HepG2 (cell line): ENCODE data around the gene PXMP2. TPM values are rescaled to one million over a fixed set of nuclear protein-coding genes. Genes with fewer than 3 reads are reported as not detected.

ENCODE experiments used
- ATAC-seq: fragments of 200-7000 bp; cut with Tn5 transposase; 3 replicates; pipeline ENCODE4 v1.9.1; 2020; ENCODE audit warnings: mild to moderate bottlenecking, moderate library complexity
- BruUV-seq: library from RNA; stranded (reverse); fragments of 400-500 nt; replicated peaks from 2 replicates; lab custom pipeline; 2021; lab: Mats Ljungman, UMichigan
- CTCF ChIA-PET: fragments of 300-600 bp; formaldehyde crosslinking; extraction: SDS; loops from one replicate; lab custom pipeline; 2021; ENCODE audit warnings: low total read pairs, inconsistent platforms, low intra/inter-chr PET ratio; lab: Yijun Ruan, JAX
- POLR2A ChIA-PET: fragments of 350-600 bp; sonication (Branson Sonifier 250); formaldehyde crosslinking; loops from one replicate; lab custom pipeline; 2020; ENCODE audit warnings: antibody characterized with exemption, inconsistent platforms; lab: Yijun Ruan, JAX
- DNase-seq: peaks from one replicate; pipeline ENCODE4 v3.0.0-alpha.2; 2015; ENCODE audit warnings: low spot score
- FAIRE-seq: peaks from 3 replicates; lab custom pipeline; 2011; peaks lifted over from hg19 to GRCh38; lab: Jason Lieb, UNC
- H2AFZ ChIP-seq: one replicate; pipeline ENCODE4 v1.6.1; 2011; ENCODE audit warnings: low read length, inconsistent platforms
- H3K27ac ChIP-seq: fragments of 300-600 bp; 3 replicates; pipeline ENCODE4 v1.8.0; 2011; ENCODE audit warnings: mixed run types, mild to moderate bottlenecking, mixed read lengths, low read length, inconsistent platforms; ENCODE audit not compliant: insufficient read depth; ENCODE audit errors: extremely low read length
- H3K27me3 ChIP-seq, 2 experiments: fragments of 200-600 bp in 1 of 2; 2 replicates in 1 of 2; 3 replicates in 1 of 2; pipeline versions ENCODE4 v1.6.0 to v1.8.0; 2011; ENCODE audit warnings: low read length in 2 of 2, mild to moderate bottlenecking in 2 of 2, moderate library complexity in 2 of 2, inconsistent platforms in 1 of 2; ENCODE audit not compliant: insufficient read depth in 2 of 2, control insufficient read depth in 1 of 2
- H3K36me3 ChIP-seq, 2 experiments: fragments of 200-600 bp in 1 of 2; replicated peaks in 1 of 2; 2 replicates in 1 of 2; 3 replicates in 1 of 2; pipeline versions ENCODE4 v1.5.1 to v1.8.0; 2011; ENCODE audit warnings: low read length in 2 of 2, inconsistent platforms in 1 of 2; ENCODE audit not compliant: insufficient read depth in 2 of 2, control insufficient read depth in 1 of 2
- H3K4me1 ChIP-seq: 2 replicates; pipeline ENCODE4 v1.5.1; 2012; ENCODE audit warnings: low read length, inconsistent platforms; ENCODE audit not compliant: insufficient read depth
- H3K4me2 ChIP-seq: 2 replicates; pipeline ENCODE4 v1.6.0; 2011; ENCODE audit warnings: low read depth, low read length, inconsistent platforms
- H3K4me3 ChIP-seq, 3 experiments: fragments of 200-600 bp in 1 of 3; sonication (generic), shearing (Covaris generic) in 1 of 3; replicated peaks in 1 of 3; 2 replicates each; pipeline ENCODE4 v1.5.1; 2011 to 2016; ENCODE audit warnings: low read length in 3 of 3, inconsistent platforms in 2 of 3, low read depth in 2 of 3, mild to moderate bottlenecking in 2 of 3, control low read depth in 1 of 3, mixed read lengths in 1 of 3; ENCODE audit not compliant: insufficient read depth in 1 of 3
- H3K79me2 ChIP-seq: one replicate; pipeline ENCODE4 v1.6.1; 2011; ENCODE audit warnings: low read length, inconsistent platforms; ENCODE audit not compliant: insufficient read depth
- H3K9ac ChIP-seq: 2 replicates; pipeline ENCODE4 v1.6.0; 2011; ENCODE audit warnings: mild to moderate bottlenecking, low read depth, low read length, inconsistent platforms; ENCODE audit not compliant: insufficient read depth
- H3K9me3 ChIP-seq: 2 replicates; pipeline ENCODE4 v1.5.1; 2012; ENCODE audit warnings: mild to moderate bottlenecking, low read length
- H4K20me1 ChIP-seq: 2 replicates; pipeline ENCODE4 v1.6.0; 2011; ENCODE audit warnings: inconsistent platforms, mild to moderate bottlenecking, low read length, moderate library complexity; ENCODE audit not compliant: insufficient read depth
- EZH2 ChIP-seq: conservative IDR thresholded peaks from 2 replicates; pipeline ENCODE4 v1.6.1; 2012; ENCODE audit warnings: mild to moderate bottlenecking, low read depth, low read length, moderate library complexity
- GFI1 ChIP-seq: sonication (generic); formaldehyde crosslinking; IDR thresholded peaks from 2 replicates; pipeline ENCODE4 v1.5.0; 2020; ENCODE audit warnings: missing genetic modification reagents, mild to moderate bottlenecking, borderline replicate concordance
- HNRNPH1 ChIP-seq: fragments of 200-400 bp; formaldehyde crosslinking; optimal IDR thresholded peaks from 2 replicates; pipeline ENCODE3; 2017; ENCODE audit warnings: mild to moderate bottlenecking, low read depth, low read length
- RFX5 ChIP-seq: IDR thresholded peaks from 2 replicates; pipeline ENCODE4 v1.6.1; 2011; ENCODE audit warnings: low read depth, low read length, improper control_type of control experiment
- RORA ChIP-seq: sonication (generic); formaldehyde crosslinking; IDR thresholded peaks from 2 replicates; pipeline ENCODE4 v1.5.0; 2020; ENCODE audit warnings: mild to moderate bottlenecking, missing genetic modification reagents, moderate library complexity
- ZNF382 ChIP-seq: sonication (generic); formaldehyde crosslinking; IDR thresholded peaks from 2 replicates; pipeline ENCODE4 v1.5.0; 2020; ENCODE audit warnings: missing genetic modification reagents, mild to moderate bottlenecking, borderline replicate concordance
- WGBS: methylation state at CpG from one replicate; pipeline ENCODE4 v1.1.6; 2017; ENCODE audit warnings: low lambda C conversion rate; 5-methylcytosine and 5-hydroxymethylcytosine counted together
- in situ Hi-C: cut with HindIII; loops from 2 replicates; pipeline ENCODE4 v1.10.0; 2017; ENCODE audit warnings: low pct_unique_long_range_greater_than_20kb; ENCODE audit not compliant: extremely low pct_ligation_motif_present
- intact Hi-C: fragments of 100-400 bp; cut with micrococcal nuclease; formaldehyde crosslinking; loops from one replicate; pipeline ENCODE4 v1.10.0; 2022; ENCODE audit not compliant: unreplicated experiment
- polyA plus RNA-seq, 8 experiments: library from polyadenylated mRNA; depleted of rRNA in 3 of 8; stranded (reverse) in 7 of 8; unstranded in 1 of 8; fragments of >200 nt; fragmentation: Illumina TruSeq in 4 of 8; extraction: Trizol in 4 of 8; gene quantifications; 2 replicates each; pipeline versions ENCODE4 v1.2.1 to v1.2.3, GENCODE V29; 2011 to 2016; ENCODE audit warnings: low read depth in 4 of 8, missing spikeins in 1 of 8, mixed read lengths in 1 of 8; ENCODE audit not compliant: insufficient read depth in 1 of 8
- total RNA-seq, 5 experiments: library from RNA; depleted of rRNA; stranded (reverse); fragments of >200 nt; fragmentation: Illumina TruSeq; extraction: Trizol; gene quantifications; 2 replicates each; pipeline ENCODE4 v1.2.3, GENCODE V29; 2016; ENCODE audit warnings: low read depth in 1 of 5
- TF ChIP-seq, protein P1 (sequence below): sonication (generic); formaldehyde crosslinking; IDR thresholded peaks from 2 replicates; pipeline ENCODE4 v1.4.0; 2020; ENCODE audit warnings: mild to moderate bottlenecking, missing genetic modification reagents
- TF ChIP-seq, protein P2 (sequence below): sonication (generic); formaldehyde crosslinking; IDR thresholded peaks from 2 replicates; pipeline ENCODE4 v1.4.0; 2020; ENCODE audit warnings: missing genetic modification reagents
- TF ChIP-seq, protein P3 (sequence below): sonication (generic); formaldehyde crosslinking; IDR thresholded peaks from 2 replicates; pipeline ENCODE4 v1.4.0; 2020; ENCODE audit warnings: missing genetic modification reagents

Gene PXMP2
- total and polyA plus RNA-seq, 2 of the 13 experiments (the other 11 are each of a cell fraction or from before 2014, with no cell fraction given) = 25.5 to 42.9 TPM

DNA sequence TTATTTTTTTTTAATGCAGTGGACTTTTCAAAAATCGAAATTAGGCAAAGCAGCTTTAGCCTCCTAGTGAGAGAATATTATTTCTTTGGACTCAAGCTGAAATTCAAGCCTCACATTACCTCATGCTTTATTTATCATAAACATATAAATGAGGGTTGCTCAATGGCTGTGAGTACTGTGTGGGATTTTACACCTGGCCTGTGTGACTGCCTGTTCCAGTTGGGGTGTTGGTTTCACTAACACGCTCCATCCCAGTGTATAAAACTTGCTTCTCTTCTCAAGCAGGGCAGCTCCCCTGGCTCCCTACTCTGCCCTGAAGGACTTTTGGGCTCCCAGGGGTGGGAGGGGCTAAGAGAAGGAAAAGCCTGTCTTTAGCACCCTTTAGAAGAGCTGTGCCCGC lies 59.2 kb downstream of the PXMP2 start:
- TF ChIP-seq RFX5 = no peak
- no peak for TF ChIP-seq GFI1
- no peak for TF ChIP-seq ZNF382
- TF ChIP-seq HNRNPH1 = no peak
- TF ChIP-seq, protein P1, sequence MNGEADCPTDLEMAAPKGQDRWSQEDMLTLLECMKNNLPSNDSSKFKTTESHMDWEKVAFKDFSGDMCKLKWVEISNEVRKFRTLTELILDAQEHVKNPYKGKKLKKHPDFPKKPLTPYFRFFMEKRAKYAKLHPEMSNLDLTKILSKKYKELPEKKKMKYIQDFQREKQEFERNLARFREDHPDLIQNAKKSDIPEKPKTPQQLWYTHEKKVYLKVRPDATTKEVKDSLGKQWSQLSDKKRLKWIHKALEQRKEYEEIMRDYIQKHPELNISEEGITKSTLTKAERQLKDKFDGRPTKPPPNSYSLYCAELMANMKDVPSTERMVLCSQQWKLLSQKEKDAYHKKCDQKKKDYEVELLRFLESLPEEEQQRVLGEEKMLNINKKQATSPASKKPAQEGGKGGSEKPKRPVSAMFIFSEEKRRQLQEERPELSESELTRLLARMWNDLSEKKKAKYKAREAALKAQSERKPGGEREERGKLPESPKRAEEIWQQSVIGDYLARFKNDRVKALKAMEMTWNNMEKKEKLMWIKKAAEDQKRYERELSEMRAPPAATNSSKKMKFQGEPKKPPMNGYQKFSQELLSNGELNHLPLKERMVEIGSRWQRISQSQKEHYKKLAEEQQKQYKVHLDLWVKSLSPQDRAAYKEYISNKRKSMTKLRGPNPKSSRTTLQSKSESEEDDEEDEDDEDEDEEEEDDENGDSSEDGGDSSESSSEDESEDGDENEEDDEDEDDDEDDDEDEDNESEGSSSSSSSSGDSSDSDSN = no peak
- no peak for TF ChIP-seq RORA
- TF ChIP-seq, protein P2, sequence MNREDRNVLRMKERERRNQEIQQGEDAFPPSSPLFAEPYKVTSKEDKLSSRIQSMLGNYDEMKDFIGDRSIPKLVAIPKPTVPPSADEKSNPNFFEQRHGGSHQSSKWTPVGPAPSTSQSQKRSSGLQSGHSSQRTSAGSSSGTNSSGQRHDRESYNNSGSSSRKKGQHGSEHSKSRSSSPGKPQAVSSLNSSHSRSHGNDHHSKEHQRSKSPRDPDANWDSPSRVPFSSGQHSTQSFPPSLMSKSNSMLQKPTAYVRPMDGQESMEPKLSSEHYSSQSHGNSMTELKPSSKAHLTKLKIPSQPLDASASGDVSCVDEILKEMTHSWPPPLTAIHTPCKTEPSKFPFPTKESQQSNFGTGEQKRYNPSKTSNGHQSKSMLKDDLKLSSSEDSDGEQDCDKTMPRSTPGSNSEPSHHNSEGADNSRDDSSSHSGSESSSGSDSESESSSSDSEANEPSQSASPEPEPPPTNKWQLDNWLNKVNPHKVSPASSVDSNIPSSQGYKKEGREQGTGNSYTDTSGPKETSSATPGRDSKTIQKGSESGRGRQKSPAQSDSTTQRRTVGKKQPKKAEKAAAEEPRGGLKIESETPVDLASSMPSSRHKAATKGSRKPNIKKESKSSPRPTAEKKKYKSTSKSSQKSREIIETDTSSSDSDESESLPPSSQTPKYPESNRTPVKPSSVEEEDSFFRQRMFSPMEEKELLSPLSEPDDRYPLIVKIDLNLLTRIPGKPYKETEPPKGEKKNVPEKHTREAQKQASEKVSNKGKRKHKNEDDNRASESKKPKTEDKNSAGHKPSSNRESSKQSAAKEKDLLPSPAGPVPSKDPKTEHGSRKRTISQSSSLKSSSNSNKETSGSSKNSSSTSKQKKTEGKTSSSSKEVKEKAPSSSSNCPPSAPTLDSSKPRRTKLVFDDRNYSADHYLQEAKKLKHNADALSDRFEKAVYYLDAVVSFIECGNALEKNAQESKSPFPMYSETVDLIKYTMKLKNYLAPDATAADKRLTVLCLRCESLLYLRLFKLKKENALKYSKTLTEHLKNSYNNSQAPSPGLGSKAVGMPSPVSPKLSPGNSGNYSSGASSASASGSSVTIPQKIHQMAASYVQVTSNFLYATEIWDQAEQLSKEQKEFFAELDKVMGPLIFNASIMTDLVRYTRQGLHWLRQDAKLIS = no peak
- TF ChIP-seq, protein P3, sequence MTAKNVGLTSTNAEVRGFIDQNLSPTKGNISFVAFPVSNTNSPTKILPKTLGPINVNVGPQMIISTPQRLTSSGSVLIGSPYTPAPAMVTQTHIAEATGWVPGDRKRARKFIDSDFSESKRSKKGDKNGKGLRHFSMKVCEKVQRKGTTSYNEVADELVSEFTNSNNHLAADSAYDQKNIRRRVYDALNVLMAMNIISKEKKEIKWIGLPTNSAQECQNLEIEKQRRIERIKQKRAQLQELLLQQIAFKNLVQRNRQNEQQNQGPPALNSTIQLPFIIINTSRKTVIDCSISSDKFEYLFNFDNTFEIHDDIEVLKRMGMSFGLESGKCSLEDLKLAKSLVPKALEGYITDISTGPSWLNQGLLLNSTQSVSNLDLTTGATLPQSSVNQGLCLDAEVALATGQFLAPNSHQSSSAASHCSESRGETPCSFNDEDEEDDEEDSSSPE (CRISPR knock-in tag) = no peak
- TF ChIP-seq EZH2 = no peak
- H3K4me2 ChIP-seq = no peak overlapping the region
- H3K9me3 ChIP-seq = no peaks in the 10 kb centered on the region
- FAIRE-seq (no peak), ATAC-seq (no peak), DNase-seq (no peak)
- in situ Hi-C loops = no loop called here
- no peaks in the 10 kb centered on the region for H3K27me3 ChIP-seq
- intact Hi-C loops = no loop called here
- ChIA-PET POLR2A (no interaction called here), CTCF (no interaction called here)
- no peak overlapping the region for H3K4me3 ChIP-seq
- H4K20me1 ChIP-seq = no peaks in the 10 kb centered on the region
- no peaks in the 10 kb centered on the region for H3K4me1 ChIP-seq
- no peak overlapping the region for H2AFZ ChIP-seq
- peaks cover 52 to 75% of the 10 kb centered on the region in 2 experiments for H3K36me3 ChIP-seq
- peaks cover 13% of the 10 kb centered on the region for H3K79me2 ChIP-seq
- 87% methylated on average over 3 of the region's 3 CpGs for WGBS
- H3K9ac ChIP-seq = no peak overlapping the region
- no TSS peak for BruUV-seq
- no peak overlapping the region for H3K27ac ChIP-seq
